Measurements from ENCODE around the gene COL7A1.

GRCh38 chr3:48596676-48597407 lies 1.7 kb upstream of the COL7A1 start:
- TF ChIP-seq, protein P1, sequence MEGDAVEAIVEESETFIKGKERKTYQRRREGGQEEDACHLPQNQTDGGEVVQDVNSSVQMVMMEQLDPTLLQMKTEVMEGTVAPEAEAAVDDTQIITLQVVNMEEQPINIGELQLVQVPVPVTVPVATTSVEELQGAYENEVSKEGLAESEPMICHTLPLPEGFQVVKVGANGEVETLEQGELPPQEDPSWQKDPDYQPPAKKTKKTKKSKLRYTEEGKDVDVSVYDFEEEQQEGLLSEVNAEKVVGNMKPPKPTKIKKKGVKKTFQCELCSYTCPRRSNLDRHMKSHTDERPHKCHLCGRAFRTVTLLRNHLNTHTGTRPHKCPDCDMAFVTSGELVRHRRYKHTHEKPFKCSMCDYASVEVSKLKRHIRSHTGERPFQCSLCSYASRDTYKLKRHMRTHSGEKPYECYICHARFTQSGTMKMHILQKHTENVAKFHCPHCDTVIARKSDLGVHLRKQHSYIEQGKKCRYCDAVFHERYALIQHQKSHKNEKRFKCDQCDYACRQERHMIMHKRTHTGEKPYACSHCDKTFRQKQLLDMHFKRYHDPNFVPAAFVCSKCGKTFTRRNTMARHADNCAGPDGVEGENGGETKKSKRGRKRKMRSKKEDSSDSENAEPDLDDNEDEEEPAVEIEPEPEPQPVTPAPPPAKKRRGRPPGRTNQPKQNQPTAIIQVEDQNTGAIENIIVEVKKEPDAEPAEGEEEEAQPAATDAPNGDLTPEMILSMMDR (conservative IDR thresholded peaks at IDR 0.05 in 1 of 2, IDR thresholded peaks at IDR 0.05 in 1 of 2; ENCODE audit: extremely low read depth in 1 of 2, insufficient read depth in 1 of 2, low read depth in 1 of 2, low read length in 2 of 2): no peak
- no peak for TF ChIP-seq EZH2 (IDR thresholded peaks at IDR 0.05; ENCODE audit: borderline replicate concordance, low read length)

Measured in mammary epithelial cell (primary cell).